ENCODE data around the gene TTC29.

TTC29 gene

GRCh38 chr4:146763560-146763959 lies 182.1 kb downstream of the TTC29 start:
- no peak overlapping the region for H3K27ac ChIP-seq (ENCODE audit: extremely low read depth, low read depth, low read length)
- TF ChIP-seq ZNF704 (tag by site-specific recombination; IDR thresholded peaks at IDR 0.05) (no peak), ZNF426 (tag by site-specific recombination; IDR thresholded peaks at IDR 0.05) (no peak), ZNF239 (tag by site-specific recombination; IDR thresholded peaks at IDR 0.05) (no peak), ZNF214 (tag by site-specific recombination; IDR thresholded peaks at IDR 0.05; ENCODE audit: borderline replicate concordance) (no peak), YY1 (tag by site-specific recombination; IDR thresholded peaks at IDR 0.05) (no peak), MYNN (tag by site-specific recombination; IDR thresholded peaks at IDR 0.05; ENCODE audit: borderline replicate concordance) (no peak)
- TF ChIP-seq, protein P1, sequence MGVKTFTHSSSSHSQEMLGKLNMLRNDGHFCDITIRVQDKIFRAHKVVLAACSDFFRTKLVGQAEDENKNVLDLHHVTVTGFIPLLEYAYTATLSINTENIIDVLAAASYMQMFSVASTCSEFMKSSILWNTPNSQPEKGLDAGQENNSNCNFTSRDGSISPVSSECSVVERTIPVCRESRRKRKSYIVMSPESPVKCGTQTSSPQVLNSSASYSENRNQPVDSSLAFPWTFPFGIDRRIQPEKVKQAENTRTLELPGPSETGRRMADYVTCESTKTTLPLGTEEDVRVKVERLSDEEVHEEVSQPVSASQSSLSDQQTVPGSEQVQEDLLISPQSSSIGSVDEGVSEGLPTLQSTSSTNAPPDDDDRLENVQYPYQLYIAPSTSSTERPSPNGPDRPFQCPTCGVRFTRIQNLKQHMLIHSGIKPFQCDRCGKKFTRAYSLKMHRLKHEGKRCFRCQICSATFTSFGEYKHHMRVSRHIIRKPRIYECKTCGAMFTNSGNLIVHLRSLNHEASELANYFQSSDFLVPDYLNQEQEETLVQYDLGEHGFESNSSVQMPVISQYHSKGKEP (tag by site-specific recombination; IDR thresholded peaks at IDR 0.05): no peak
- TF ChIP-seq, protein P2, sequence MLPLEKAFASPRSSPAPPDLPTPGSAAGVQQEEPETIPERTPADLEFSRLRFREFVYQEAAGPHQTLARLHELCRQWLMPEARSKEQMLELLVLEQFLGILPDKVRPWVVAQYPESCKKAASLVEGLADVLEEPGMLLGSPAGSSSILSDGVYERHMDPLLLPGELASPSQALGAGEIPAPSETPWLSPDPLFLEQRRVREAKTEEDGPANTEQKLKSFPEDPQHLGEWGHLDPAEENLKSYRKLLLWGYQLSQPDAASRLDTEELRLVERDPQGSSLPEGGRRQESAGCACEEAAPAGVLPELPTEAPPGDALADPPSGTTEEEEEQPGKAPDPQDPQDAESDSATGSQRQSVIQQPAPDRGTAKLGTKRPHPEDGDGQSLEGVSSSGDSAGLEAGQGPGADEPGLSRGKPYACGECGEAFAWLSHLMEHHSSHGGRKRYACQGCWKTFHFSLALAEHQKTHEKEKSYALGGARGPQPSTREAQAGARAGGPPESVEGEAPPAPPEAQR (tag by site-specific recombination; IDR thresholded peaks at IDR 0.05): no peak
- ChIA-PET CTCF (no interaction called here), POLR2A (no interaction called here)
- no peaks in the 10 kb centered on the region for H3K9me3 ChIP-seq (ENCODE audit: control insufficient read depth, insufficient read depth, low read depth, low read length)
- H3K4me3 ChIP-seq (ENCODE audit: low read depth, low read length): no peak overlapping the region
- H3K4me1 ChIP-seq (ENCODE audit: control insufficient read depth, insufficient read depth, low read length): no peaks in the 10 kb centered on the region
- no peaks in the 10 kb centered on the region for H3K36me3 ChIP-seq (ENCODE audit: control insufficient read depth in 2 of 2, insufficient read depth in 1 of 2, low read length in 2 of 2)

GRCh38 chr4:146762016-146762415 lies 183.6 kb downstream of the TTC29 start:
- Histone ChIP-seq H3K36me3 (ENCODE audit: control insufficient read depth in 2 of 2, insufficient read depth in 1 of 2, low read length in 2 of 2) (no peaks in the 10 kb centered on the region), H3K4me3 (ENCODE audit: low read depth, low read length) (no peak overlapping the region), H3K27ac (ENCODE audit: extremely low read depth, low read depth, low read length) (no peak overlapping the region), H3K9me3 (ENCODE audit: control insufficient read depth, insufficient read depth, low read depth, low read length) (no peaks in the 10 kb centered on the region), H3K4me1 (ENCODE audit: control insufficient read depth, insufficient read depth, low read length) (no peaks in the 10 kb centered on the region)
- ChIA-PET POLR2A (no interaction called here), CTCF (interaction anchor here (0.7 kb wide), 1 partner anchor 27 kb away, joined by 3 read pairs; no protein-coding TSS in a partner anchor)
- no peak for TF ChIP-seq GLI2 (tag by site-specific recombination; IDR thresholded peaks at IDR 0.05; ENCODE audit: borderline replicate concordance, low read depth)
- TF ChIP-seq IKZF3 (tag by site-specific recombination; IDR thresholded peaks at IDR 0.05): no peak
- no peak for TF ChIP-seq ZNF10 (tag by site-specific recombination; IDR thresholded peaks at IDR 0.05)
- no peak for TF ChIP-seq ZNF670 (tag by site-specific recombination; IDR thresholded peaks at IDR 0.05; ENCODE audit: low read depth)
- no peak for TF ChIP-seq ZNF24 (tag by site-specific recombination; IDR thresholded peaks at IDR 0.05)
- no peak for TF ChIP-seq ZNF19 (tag by site-specific recombination; IDR thresholded peaks at IDR 0.05; ENCODE audit: low read depth)
- no peak for TF ChIP-seq ZNF292 (tag by site-specific recombination; IDR thresholded peaks at IDR 0.05; ENCODE audit: borderline replicate concordance, low read depth)

DNA sequence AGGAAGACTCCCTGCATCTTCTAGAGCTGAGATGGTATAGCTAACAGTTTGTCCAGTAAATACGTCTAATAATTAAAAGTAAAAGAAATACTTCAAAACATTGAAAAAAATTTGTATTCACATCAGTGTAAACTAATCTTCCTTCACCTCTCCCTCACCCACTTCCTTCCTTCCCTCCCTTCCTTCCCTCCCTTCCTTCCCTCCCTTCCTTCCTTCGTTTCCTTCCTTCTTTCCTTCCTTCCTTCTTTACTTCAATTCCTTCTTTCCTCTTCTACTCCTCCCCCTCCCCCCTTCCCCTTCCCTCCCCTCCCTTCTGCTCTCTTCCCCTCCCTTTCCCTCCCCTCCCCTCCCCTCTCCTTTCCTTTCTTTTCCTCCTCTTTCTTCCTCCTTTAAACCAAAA lies 203.2 kb downstream of the TTC29 start:
- TF ChIP-seq, protein P3, sequence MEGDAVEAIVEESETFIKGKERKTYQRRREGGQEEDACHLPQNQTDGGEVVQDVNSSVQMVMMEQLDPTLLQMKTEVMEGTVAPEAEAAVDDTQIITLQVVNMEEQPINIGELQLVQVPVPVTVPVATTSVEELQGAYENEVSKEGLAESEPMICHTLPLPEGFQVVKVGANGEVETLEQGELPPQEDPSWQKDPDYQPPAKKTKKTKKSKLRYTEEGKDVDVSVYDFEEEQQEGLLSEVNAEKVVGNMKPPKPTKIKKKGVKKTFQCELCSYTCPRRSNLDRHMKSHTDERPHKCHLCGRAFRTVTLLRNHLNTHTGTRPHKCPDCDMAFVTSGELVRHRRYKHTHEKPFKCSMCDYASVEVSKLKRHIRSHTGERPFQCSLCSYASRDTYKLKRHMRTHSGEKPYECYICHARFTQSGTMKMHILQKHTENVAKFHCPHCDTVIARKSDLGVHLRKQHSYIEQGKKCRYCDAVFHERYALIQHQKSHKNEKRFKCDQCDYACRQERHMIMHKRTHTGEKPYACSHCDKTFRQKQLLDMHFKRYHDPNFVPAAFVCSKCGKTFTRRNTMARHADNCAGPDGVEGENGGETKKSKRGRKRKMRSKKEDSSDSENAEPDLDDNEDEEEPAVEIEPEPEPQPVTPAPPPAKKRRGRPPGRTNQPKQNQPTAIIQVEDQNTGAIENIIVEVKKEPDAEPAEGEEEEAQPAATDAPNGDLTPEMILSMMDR (tag by site-specific recombination; IDR thresholded peaks at IDR 0.05): no peak
- TF ChIP-seq ZNF248 (tag by site-specific recombination; IDR thresholded peaks at IDR 0.05): no peak
- no peak overlapping the region for H3K27ac ChIP-seq (ENCODE audit: extremely low read depth, low read depth, low read length)
- CTCF ChIA-PET: no interaction called here

More for the DNA sequence above, 203.2 kb downstream of the TTC29 start:
- H3K9me3 ChIP-seq (ENCODE audit: control insufficient read depth, insufficient read depth, low read depth, low read length): no peaks in the 10 kb centered on the region
- POLR2A ChIA-PET: no interaction called here
- no peaks in the 10 kb centered on the region for H3K4me1 ChIP-seq (ENCODE audit: control insufficient read depth, insufficient read depth, low read length)
- H3K36me3 ChIP-seq (ENCODE audit: control insufficient read depth in 2 of 2, insufficient read depth in 1 of 2, low read length in 2 of 2): no peaks in the 10 kb centered on the region
- H3K4me3 ChIP-seq (ENCODE audit: low read depth, low read length): no peak overlapping the region

Measured in HEK293 (cell line).